Loucy (cell line): ENCODE results near the gene MAML3.

Experiments used
- H2AFZ ChIP-seq: fragments of 200-600 bp; sonication (generic); 2 replicates; pipeline ENCODE4 v1.6.0; 2016; ENCODE audit warnings: antibody characterized with exemption, mild to moderate bottlenecking, low read length, moderate library complexity
- H3F3A ChIP-seq: fragments of 200-600 bp; 2 replicates; pipeline ENCODE4 v1.6.0; 2016; ENCODE audit warnings: antibody characterized with exemption, low read depth, mild to moderate bottlenecking
- H3K27me3 ChIP-seq: fragments of 200-600 bp; sonication (generic); 2 replicates; pipeline ENCODE4 v1.6.1; 2014; ENCODE audit warnings: low read length, mild to moderate bottlenecking; ENCODE audit not compliant: insufficient read depth, poor library complexity, severe bottlenecking
- H3K36me3 ChIP-seq: fragments of 200-600 bp; sonication (generic); 2 replicates; pipeline ENCODE4 v1.6.1; 2016; ENCODE audit warnings: low read length; ENCODE audit not compliant: insufficient read depth
- H3K4me1 ChIP-seq: fragments of 200-600 bp; sonication (generic); 2 replicates; pipeline ENCODE4 v1.5.1; 2014; ENCODE audit warnings: low read length, mild to moderate bottlenecking; ENCODE audit not compliant: insufficient read depth, poor library complexity, severe bottlenecking
- H3K4me2 ChIP-seq: fragments of 200-600 bp; sonication (generic); 2 replicates; pipeline ENCODE4 v1.6.0; 2014; ENCODE audit warnings: antibody characterized with exemption, low read length, low read depth, mild to moderate bottlenecking; ENCODE audit not compliant: poor library complexity, severe bottlenecking
- H3K4me3 ChIP-seq: fragments of 200-600 bp; sonication (generic); 2 replicates; pipeline ENCODE4 v1.5.1; 2014; ENCODE audit warnings: low read length, mild to moderate bottlenecking, mixed read lengths; ENCODE audit not compliant: poor library complexity, severe bottlenecking
- H3K79me2 ChIP-seq: fragments of 200-600 bp; sonication (generic); 2 replicates; pipeline ENCODE4 v1.6.1; 2014; ENCODE audit warnings: low read length; ENCODE audit not compliant: insufficient read depth
- H3K9ac ChIP-seq: fragments of 200-600 bp; sonication (generic); 2 replicates; pipeline ENCODE4 v1.6.0; 2014; ENCODE audit warnings: mild to moderate bottlenecking, low read depth, low read length, moderate library complexity; ENCODE audit not compliant: poor library complexity, severe bottlenecking
- H3K9me2 ChIP-seq: fragments of 200-600 bp; sonication (generic); replicated peaks from 2 replicates; pipeline ENCODE4 v1.6.1; 2016; ENCODE audit warnings: low read depth, low read length, mixed read lengths
- H3K9me3 ChIP-seq: fragments of 200-600 bp; sonication (generic); 2 replicates; pipeline ENCODE4 v1.6.1; 2014; ENCODE audit warnings: mild to moderate bottlenecking, antibody characterized with exemption, low read length, low read depth; ENCODE audit not compliant: insufficient read depth
- H4K20me1 ChIP-seq: fragments of 200-600 bp; sonication (generic); 2 replicates; pipeline ENCODE4 v1.6.0; 2014; ENCODE audit warnings: antibody characterized with exemption, low read length, mild to moderate bottlenecking; ENCODE audit not compliant: insufficient read depth, poor library complexity, severe bottlenecking
- CTCF ChIP-seq: fragments of 200-600 bp; sonication (generic); conservative IDR thresholded peaks from 2 replicates; pipeline ENCODE4 v1.5.1; 2014; ENCODE audit warnings: mild to moderate bottlenecking, antibody characterized with exemption, low read length
- EZH2phosphoT487 ChIP-seq: fragments of 200-600 bp; IDR thresholded peaks from 2 replicates; pipeline ENCODE4 v1.6.1; 2018; ENCODE audit warnings: antibody characterized with exemption, mild to moderate bottlenecking, moderate library complexity, borderline replicate concordance

MAML3 gene

GRCh38 chr4:140070366-140070765 is 83.6 kb downstream of the MAML3 start:
- no peaks in the 10 kb centered on the region for H3K9me3 ChIP-seq
- H3F3A ChIP-seq = 0 out of 2 replicates have a peak, but pooled peaks cover 2% of the 10 kb centered on the region

GRCh38 chr4:140069066-140069465 is 84.9 kb downstream of the MAML3 start:
- Histone ChIP-seq H3K79me2 (peaks cover 72% of the 10 kb centered on the region), H3K9me3 (no peaks in the 10 kb centered on the region), H4K20me1 (peaks cover 8% of the 10 kb centered on the region), H3K27me3 (no peaks in the 10 kb centered on the region), H2AFZ (no peak overlapping the region), H3K9ac (no peak overlapping the region), H3K4me3 (no peak overlapping the region), H3K36me3 (no peaks in the 10 kb centered on the region), H3K4me1 (peaks cover 35% of the 10 kb centered on the region), H3F3A (no peaks in the 10 kb centered on the region), H3K9me2 (no peaks in the 10 kb centered on the region), H3K4me2 (no peak overlapping the region)
- no peak for TF ChIP-seq CTCF
- no peak for TF ChIP-seq EZH2phosphoT487

More at GRCh38 chr4:140070366-140070765, 83.6 kb downstream of the MAML3 start:
- Histone ChIP-seq H3K36me3 (no peaks in the 10 kb centered on the region), H3K9me2 (no peaks in the 10 kb centered on the region), H3K27me3 (no peaks in the 10 kb centered on the region), H3K4me3 (peak overlapping the region; percentile 41), H3K9ac (peak overlapping the region; percentile 40), H3K4me1 (peaks cover 38% of the 10 kb centered on the region), H3K4me2 (peak overlapping the region; percentile 68), H3K79me2 (peaks cover 77% of the 10 kb centered on the region), H4K20me1 (peaks cover 8% of the 10 kb centered on the region), H2AFZ (no peak overlapping the region)
- TF ChIP-seq EZH2phosphoT487 (no peak), CTCF (no peak)

- no peak overlapping the region for H3K4me3 ChIP-seq
- peaks cover 69% of the 10 kb centered on the region for H3K79me2 ChIP-seq
- no peak overlapping the region for H2AFZ ChIP-seq
- no peak overlapping the region for H3K9ac ChIP-seq
- H3F3A ChIP-seq = no peaks in the 10 kb centered on the region
- H4K20me1 ChIP-seq = peaks cover 8% of the 10 kb centered on the region
- no peak for TF ChIP-seq EZH2phosphoT487
- no peaks in the 10 kb centered on the region for H3K9me2 ChIP-seq
- peaks cover 31% of the 10 kb centered on the region for H3K4me1 ChIP-seq
- H3K27me3 ChIP-seq = no peaks in the 10 kb centered on the region
- no peaks in the 10 kb centered on the region for H3K36me3 ChIP-seq
- H3K4me2 ChIP-seq = no peak overlapping the region
- no peaks in the 10 kb centered on the region for H3K9me3 ChIP-seq
Measured at GRCh38 chr4:140068271-140068670, 85.7 kb downstream of the MAML3 start.
